ENCODE data around the gene SLC39A7.

- no peak for TF ChIP-seq POLR2A (IDR thresholded peaks at IDR 0.05; ENCODE audit: low read length)
- TF ChIP-seq ESRRA (IDR thresholded peaks at IDR 0.05; ENCODE audit: borderline replicate concordance, low read length) = no peak
- no peak for TF ChIP-seq CBX2 (IDR thresholded peaks at IDR 0.05; ENCODE audit: borderline replicate concordance, low read depth)
- TF ChIP-seq, protein P1, sequence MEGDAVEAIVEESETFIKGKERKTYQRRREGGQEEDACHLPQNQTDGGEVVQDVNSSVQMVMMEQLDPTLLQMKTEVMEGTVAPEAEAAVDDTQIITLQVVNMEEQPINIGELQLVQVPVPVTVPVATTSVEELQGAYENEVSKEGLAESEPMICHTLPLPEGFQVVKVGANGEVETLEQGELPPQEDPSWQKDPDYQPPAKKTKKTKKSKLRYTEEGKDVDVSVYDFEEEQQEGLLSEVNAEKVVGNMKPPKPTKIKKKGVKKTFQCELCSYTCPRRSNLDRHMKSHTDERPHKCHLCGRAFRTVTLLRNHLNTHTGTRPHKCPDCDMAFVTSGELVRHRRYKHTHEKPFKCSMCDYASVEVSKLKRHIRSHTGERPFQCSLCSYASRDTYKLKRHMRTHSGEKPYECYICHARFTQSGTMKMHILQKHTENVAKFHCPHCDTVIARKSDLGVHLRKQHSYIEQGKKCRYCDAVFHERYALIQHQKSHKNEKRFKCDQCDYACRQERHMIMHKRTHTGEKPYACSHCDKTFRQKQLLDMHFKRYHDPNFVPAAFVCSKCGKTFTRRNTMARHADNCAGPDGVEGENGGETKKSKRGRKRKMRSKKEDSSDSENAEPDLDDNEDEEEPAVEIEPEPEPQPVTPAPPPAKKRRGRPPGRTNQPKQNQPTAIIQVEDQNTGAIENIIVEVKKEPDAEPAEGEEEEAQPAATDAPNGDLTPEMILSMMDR (IDR thresholded peaks at IDR 0.05) = no peak
- TF ChIP-seq CBX8 (IDR thresholded peaks at IDR 0.05) = no peak
- no peak for TF ChIP-seq SMC3 (IDR thresholded peaks at IDR 0.05)
- TF ChIP-seq NFE2L2 (conservative IDR thresholded peaks at IDR 0.05; ENCODE audit: low read length) = no peak
- TF ChIP-seq RNF2 (IDR thresholded peaks at IDR 0.05; ENCODE audit: borderline replicate concordance, low read depth) = no peak
- TF ChIP-seq RCOR1 (IDR thresholded peaks at IDR 0.05; ENCODE audit: low read depth, low read length) = no peak
These were observed 25.1 kb upstream of the SLC39A7 start for GRCh38 chr6:33175436-33176069.
